Measurements from ENCODE around the gene TTLL11.

TTLL11 gene

GRCh38 chr9:121780177-121781040 is 312.7 kb downstream of the TTLL11 start:
- no peak for TF ChIP-seq CTCF (IDR thresholded peaks at IDR 0.05; ENCODE audit: control extremely low read depth, extremely low read depth, low read depth, missing control alignments)
- no peak for DNase-seq (ENCODE audit: extremely low spot score)
- ChIA-PET CTCF (no interaction called here), POLR2A (no interaction called here)

- TF ChIP-seq CTCF (IDR thresholded peaks at IDR 0.05; ENCODE audit: control extremely low read depth, extremely low read depth, low read depth, missing control alignments), result no peak
- POLR2A ChIA-PET, result no interaction called here
- DNase-seq (ENCODE audit: extremely low spot score), result no peak
- CTCF ChIA-PET, result no interaction called here
Measured at GRCh38 chr9:121779381-121780117, 313.6 kb downstream of the TTLL11 start.

GRCh38 chr9:121778252-121779225 is 314.6 kb downstream of the TTLL11 start:
- DNase-seq (ENCODE audit: extremely low spot score), result no peak
- no peak for TF ChIP-seq CTCF (IDR thresholded peaks at IDR 0.05; ENCODE audit: control extremely low read depth, extremely low read depth, low read depth, missing control alignments)
- ChIA-PET CTCF (no interaction called here), POLR2A (no interaction called here)

- ChIA-PET CTCF (no interaction called here), POLR2A (no interaction called here)
- DNase-seq (ENCODE audit: extremely low spot score), result no peak
- TF ChIP-seq CTCF (IDR thresholded peaks at IDR 0.05; ENCODE audit: control extremely low read depth, extremely low read depth, low read depth, missing control alignments), result no peak
Measured at GRCh38 chr9:121776739-121777637, 316.1 kb downstream of the TTLL11 start.

- no peak for TF ChIP-seq CTCF (IDR thresholded peaks at IDR 0.05; ENCODE audit: control extremely low read depth, extremely low read depth, low read depth, missing control alignments)
- POLR2A ChIA-PET, result no interaction called here
- DNase-seq (ENCODE audit: extremely low spot score), result no peak
- CTCF ChIA-PET, result no interaction called here
Measured at GRCh38 chr9:121776001-121776738, 316.9 kb downstream of the TTLL11 start.

Measured in GM10248 (cell line).